Neural crest cell (in vitro differentiated cells): ENCODE results near the gene GRAP2. TPM values are rescaled to one million over a fixed set of nuclear protein-coding genes. Genes with fewer than 3 reads are reported as not detected.

Experiments used
- DNase-seq: peaks from one replicate; pipeline ENCODE4 v3.0.0; 2021; ENCODE audit warnings: low read depth, mixed read lengths, low spot score
- H3K27ac Mint-ChIP-seq: one replicate; pipeline ENCODE4 v1.8.0; 2021; ENCODE audit warnings: mild to moderate bottlenecking, mixed read lengths; ENCODE audit not compliant: unreplicated experiment
- H3K27me3 Mint-ChIP-seq: 2 replicates; pipeline ENCODE4 v1.8.0; 2021; ENCODE audit warnings: low read depth, mild to moderate bottlenecking, mixed read lengths
- H3K36me3 Mint-ChIP-seq: 2 replicates; pipeline ENCODE4 v1.8.0; 2021; ENCODE audit warnings: low read depth, mild to moderate bottlenecking, mixed read lengths
- H3K4me1 Mint-ChIP-seq: 2 replicates; pipeline ENCODE4 v1.8.0; 2021; ENCODE audit warnings: mixed read lengths
- H3K4me3 Mint-ChIP-seq: one replicate; pipeline ENCODE4 v1.8.0; 2021; ENCODE audit warnings: mild to moderate bottlenecking, mixed read lengths
- H3K9me3 Mint-ChIP-seq: 2 replicates; pipeline ENCODE4 v1.8.0; 2021; ENCODE audit warnings: mixed read lengths
- CTCF ChIP-seq: fragments of 200-600 bp; sonication (generic); conservative IDR thresholded peaks from 2 replicates; pipeline ENCODE4 v1.5.0; 2021; ENCODE audit warnings: antibody characterized with exemption, mild to moderate bottlenecking
- total RNA-seq: library from RNA; stranded (reverse); gene quantifications from 2 replicates; pipeline ENCODE4 v1.2.1, GENCODE V29; 2021

The GRAP2 gene
- total RNA-seq, 1 donor from 2014 or later, result 0.12 TPM

- peaks cover 36% of the 10 kb centered on the region for H3K4me1 Mint-ChIP-seq
- peaks cover 4% of the 10 kb centered on the region for H3K27me3 Mint-ChIP-seq
- H3K27ac Mint-ChIP-seq, result no peak overlapping the region
- peak; percentile 21 for DNase-seq
- H3K9me3 Mint-ChIP-seq, result no peaks in the 10 kb centered on the region
- H3K36me3 Mint-ChIP-seq, result no peaks in the 10 kb centered on the region
- H3K4me3 Mint-ChIP-seq, result no peak overlapping the region
- TF ChIP-seq CTCF, result peak; percentile 63
These were observed 32.2 kb downstream of the GRAP2 start for GRCh38 chr22:39932918-39933649.

GRCh38 chr22:39933741-39934140 lies 32.9 kb downstream of the GRAP2 start:
- DNase-seq, result no peak
- H3K4me1 Mint-ChIP-seq, result peaks cover 36% of the 10 kb centered on the region
- H3K27ac Mint-ChIP-seq, result no peak overlapping the region
- no peak overlapping the region for H3K4me3 Mint-ChIP-seq
- peaks cover 4% of the 10 kb centered on the region for H3K27me3 Mint-ChIP-seq
- no peak for TF ChIP-seq CTCF
- no peaks in the 10 kb centered on the region for H3K9me3 Mint-ChIP-seq
- H3K36me3 Mint-ChIP-seq, result no peaks in the 10 kb centered on the region

GRCh38 chr22:39935116-39935515 lies 34.2 kb downstream of the GRAP2 start:
- Mint-ChIP-seq H3K4me1 (peaks cover 36% of the 10 kb centered on the region), H3K4me3 (no peak overlapping the region), H3K27me3 (peaks cover 4% of the 10 kb centered on the region), H3K36me3 (no peaks in the 10 kb centered on the region), H3K27ac (no peak overlapping the region), H3K9me3 (no peaks in the 10 kb centered on the region)
- no peak for DNase-seq
- no peak for TF ChIP-seq CTCF

- H3K27ac Mint-ChIP-seq, result no peak overlapping the region
- peaks cover 40% of the 10 kb centered on the region for H3K4me1 Mint-ChIP-seq
- DNase-seq, result no peak
- H3K27me3 Mint-ChIP-seq, result peaks cover 4% of the 10 kb centered on the region
- no peak for TF ChIP-seq CTCF
- no peaks in the 10 kb centered on the region for H3K9me3 Mint-ChIP-seq
- no peak overlapping the region for H3K4me3 Mint-ChIP-seq
- H3K36me3 Mint-ChIP-seq, result no peaks in the 10 kb centered on the region
These were observed 34.7 kb downstream of the GRAP2 start for GRCh38 chr22:39935612-39936011.

GRCh38 chr22:39936523-39937145 lies 35.8 kb downstream of the GRAP2 start:
- Mint-ChIP-seq H3K4me3 (no peak overlapping the region), H3K27me3 (peaks cover 4% of the 10 kb centered on the region), H3K9me3 (no peaks in the 10 kb centered on the region), H3K4me1 (peaks cover 45% of the 10 kb centered on the region), H3K36me3 (no peaks in the 10 kb centered on the region), H3K27ac (no peak overlapping the region)
- no peak for TF ChIP-seq CTCF
- DNase-seq, result no peak
